ENCODE measurements around the gene DAPL1.
A peak's percentile ranks its signal among the peaks of the same experiment; 100 is the strongest.

The DAPL1 gene, protein sequence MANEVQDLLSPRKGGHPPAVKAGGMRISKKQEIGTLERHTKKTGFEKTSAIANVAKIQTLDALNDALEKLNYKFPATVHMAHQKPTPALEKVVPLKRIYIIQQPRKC

GRCh38 chr2:158795195-158795924, at the start of gene DAPL1:
DAPL1 (plus strand) TSS chr2:158795317; CDS start chr2:158795373, 56 bp downstream.
- no peak for DNase-seq (ENCODE audit: low spot score)

GRCh38 chr2:158745866-158746382, 49.2 kb upstream of the DAPL1 start:
- no peak for DNase-seq (ENCODE audit: low spot score)

DNA sequence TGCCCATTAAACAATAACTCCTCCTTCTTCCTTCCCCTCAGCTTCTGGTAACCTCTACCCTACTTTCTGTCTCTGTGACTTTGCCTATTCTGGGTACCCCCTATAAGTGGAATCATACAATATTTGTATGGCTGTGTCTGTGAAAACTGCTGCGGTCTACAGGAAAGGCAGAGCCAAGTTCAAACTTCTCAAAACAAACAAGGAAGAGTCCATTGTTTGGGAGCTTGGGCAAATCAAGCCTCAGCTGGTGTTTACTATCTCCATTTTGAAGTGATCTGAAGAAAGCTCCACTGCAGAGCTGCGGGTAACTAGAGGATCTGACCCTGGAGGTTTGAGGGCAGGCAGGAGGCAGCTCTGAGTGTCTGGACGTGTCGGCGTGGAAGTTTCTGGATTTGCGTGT, 48.6 kb upstream of the DAPL1 start:
- DNase-seq (ENCODE audit: low spot score) = no peak

- no peak for DNase-seq (ENCODE audit: low spot score)
These were observed 47.8 kb upstream of the DAPL1 start for GRCh38 chr2:158747281-158747680.

DNA sequence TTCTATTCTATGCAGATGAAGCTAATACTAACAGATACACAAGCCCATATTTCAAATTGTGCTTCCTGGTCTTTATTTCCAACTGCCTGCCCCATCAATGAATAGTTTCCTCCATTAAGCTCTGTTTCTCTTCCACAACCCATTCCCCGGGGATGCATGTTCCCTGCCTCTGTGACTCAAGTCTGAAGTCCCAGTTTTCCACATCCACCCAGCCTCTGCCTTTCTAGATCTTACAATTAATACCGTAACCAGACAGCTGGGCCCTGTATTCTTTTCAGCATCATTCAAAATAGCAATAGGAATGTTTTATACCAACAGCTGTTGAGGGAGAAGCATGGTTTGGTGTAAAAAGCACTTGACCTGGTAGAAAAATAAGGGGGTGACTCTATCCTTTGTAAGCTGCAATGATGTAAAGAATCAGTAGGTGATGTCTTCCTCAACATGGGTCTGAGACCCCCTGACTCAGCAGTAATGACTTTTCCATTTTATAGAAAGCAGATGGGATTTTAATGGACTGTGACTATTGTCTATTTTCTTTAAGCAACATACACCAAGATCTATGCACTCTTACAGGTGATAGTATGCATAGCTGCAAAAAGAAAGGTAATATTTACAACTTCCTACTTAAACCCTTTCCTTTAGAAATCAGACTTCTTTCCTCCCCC, 46.1 kb upstream of the DAPL1 start:
- no peak for DNase-seq (ENCODE audit: low spot score)

- no peak for DNase-seq (ENCODE audit: low spot score)
These were observed 44.5 kb upstream of the DAPL1 start for GRCh38 chr2:158750458-158751125.

DNA sequence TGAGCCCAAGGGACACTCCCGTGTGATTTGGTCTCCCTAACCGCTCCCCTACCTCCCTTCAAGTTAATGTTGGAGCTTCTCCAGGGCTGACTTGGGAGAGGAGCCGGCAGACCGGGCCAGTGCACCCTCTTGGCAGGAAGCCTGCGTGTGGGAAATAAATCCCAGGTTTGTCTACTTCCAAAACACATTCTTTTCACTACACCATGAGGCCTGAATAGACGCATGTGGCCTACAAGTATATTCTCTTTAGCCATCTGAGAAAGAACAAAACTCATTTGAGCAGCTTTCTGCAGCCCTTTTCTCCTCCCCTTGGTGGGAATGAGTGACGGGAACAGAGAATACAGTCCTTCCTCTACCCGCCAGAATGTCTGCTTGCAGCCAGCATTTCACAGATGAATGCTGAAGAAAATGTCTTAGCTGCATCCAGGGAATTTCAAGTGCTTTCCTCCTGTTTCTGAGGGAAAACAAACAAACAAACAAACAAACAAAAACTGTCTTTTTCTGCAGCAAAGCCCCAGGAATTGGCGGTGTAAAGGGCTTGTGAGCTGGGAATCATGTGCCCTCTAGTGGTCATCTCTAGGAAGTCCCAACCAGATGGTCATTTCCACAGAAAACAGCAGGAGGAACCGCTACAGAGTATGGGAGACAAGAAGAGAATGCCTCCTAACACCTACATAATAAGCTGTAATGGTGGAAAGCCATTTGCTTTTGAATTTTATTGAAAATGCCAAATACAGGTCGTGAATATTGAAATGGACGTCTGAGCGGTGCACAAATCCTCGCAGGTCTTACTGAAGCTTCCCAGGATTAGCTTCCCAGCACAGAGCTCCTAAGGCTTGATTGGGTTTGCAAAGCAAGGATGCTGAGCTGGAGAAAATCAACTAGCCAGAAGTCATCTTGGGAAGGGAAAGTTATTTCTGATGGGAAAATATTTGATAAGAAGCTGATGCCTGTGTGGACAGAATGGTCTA, 41.2 kb upstream of the DAPL1 start:
- DNase-seq (ENCODE audit: low spot score) = peak; percentile 28

GRCh38 chr2:158755310-158756087, 39.6 kb upstream of the DAPL1 start:
- no peak for DNase-seq (ENCODE audit: low spot score)

- DNase-seq (ENCODE audit: low spot score) = no peak
These were observed 38.8 kb upstream of the DAPL1 start for GRCh38 chr2:158756331-158756730.

DNA sequence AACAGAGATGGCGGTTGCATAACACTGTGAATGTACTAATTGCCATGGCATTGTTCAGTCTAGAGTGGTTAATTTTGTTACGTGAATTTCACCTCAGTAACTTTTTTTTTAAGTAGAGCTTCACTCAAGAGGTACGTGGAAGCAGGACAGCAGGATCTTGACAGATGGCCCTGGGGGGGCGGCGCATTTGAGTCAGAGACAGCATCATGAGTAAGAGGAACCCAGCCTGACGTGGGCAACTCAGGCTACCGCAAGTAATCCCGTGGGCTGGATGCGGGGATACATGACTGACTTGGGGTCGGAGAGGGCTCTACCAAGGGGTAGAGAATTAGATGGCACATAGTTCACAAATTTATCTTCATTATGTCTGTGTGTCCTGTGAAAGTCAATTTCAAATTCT, 38.1 kb upstream of the DAPL1 start:
- DNase-seq (ENCODE audit: low spot score) = no peak

DNA sequence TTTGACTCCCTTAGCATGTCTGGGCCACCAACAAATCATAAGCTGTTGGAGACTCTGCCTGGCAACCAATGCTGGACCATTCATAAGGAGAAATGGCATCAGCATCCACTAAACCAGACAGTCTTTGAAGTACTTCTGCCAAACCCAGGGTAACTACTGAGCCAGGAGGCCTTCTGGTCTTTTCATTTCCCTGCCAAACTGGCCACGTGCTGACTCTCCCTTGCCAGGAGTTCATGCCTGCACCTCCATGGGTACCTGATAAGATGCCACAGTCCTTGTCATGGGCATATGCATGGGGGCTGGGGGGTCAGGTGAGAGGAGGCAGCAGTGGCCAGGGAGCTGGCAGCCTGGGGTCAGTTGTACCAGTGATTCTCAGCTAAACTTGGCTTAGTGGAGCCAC, 34.2 kb upstream of the DAPL1 start:
- DNase-seq (ENCODE audit: low spot score) = no peak

- no peak for DNase-seq (ENCODE audit: low spot score)
These were observed 33.5 kb upstream of the DAPL1 start for GRCh38 chr2:158761621-158762020.

DNA sequence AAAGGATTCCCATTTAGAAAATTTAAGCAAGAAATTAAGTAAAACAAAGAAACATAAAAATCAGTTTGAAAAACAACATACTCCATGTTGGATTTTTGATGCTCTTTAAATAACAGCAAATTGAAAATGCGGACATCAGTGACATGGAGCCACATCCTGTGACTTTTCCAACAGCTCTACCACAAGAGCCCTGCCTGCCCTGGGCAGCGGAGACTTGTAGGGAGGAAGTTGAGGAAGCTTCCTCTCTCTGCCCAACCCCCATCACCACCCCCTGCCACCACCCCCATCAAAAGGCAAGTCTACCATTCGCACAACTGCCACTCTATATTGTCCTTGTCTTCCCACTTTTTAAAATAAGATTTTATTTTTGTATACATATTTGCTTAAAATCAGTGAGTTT, 32.8 kb upstream of the DAPL1 start:
- DNase-seq (ENCODE audit: low spot score) = no peak

DNA sequence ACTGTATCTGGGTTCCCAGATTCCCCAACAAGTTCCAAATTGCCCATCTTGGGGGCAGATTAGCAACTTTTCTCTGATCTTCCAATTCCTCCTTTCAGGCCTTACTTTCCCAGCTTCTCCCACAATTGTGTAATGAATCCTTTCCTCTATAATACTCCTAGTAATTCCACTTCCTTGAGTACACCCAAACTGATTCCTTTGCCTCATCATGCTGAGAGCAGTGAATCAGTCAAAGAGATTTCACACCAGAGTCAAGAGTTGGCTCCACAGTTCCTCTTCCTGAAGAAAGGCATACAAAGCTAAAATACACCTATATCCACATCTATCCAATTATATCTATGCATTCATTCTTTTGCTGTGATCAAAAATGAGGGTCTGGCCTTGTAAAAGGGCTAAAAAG, 28.6 kb upstream of the DAPL1 start:
- DNase-seq (ENCODE audit: low spot score) = no peak

- DNase-seq (ENCODE audit: low spot score) = no peak
These were observed 22.6 kb upstream of the DAPL1 start for GRCh38 chr2:158772306-158773078.

DNA sequence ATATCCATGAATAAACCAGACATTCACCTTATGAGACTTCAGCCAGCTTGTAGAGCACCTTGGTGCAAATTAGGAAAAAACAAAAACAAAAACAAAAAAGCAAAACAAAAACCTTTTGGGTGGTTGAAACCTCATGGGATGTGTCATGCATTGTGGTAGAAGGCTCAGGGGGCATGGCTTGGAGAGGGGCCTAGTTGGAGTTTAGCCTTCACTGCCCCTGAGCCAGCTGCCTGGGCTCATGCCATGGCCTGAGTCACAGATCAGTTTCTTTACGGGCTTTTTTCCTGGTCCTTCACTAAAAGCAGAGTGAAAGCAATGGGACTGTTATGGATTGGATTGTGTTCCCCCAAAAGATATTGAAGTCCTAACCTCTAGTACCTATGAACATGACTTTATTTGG, 22.0 kb upstream of the DAPL1 start:
- no peak for DNase-seq (ENCODE audit: low spot score)

- no peak for DNase-seq (ENCODE audit: low spot score)
These were observed 20.4 kb upstream of the DAPL1 start for GRCh38 chr2:158774681-158775080.

DNA sequence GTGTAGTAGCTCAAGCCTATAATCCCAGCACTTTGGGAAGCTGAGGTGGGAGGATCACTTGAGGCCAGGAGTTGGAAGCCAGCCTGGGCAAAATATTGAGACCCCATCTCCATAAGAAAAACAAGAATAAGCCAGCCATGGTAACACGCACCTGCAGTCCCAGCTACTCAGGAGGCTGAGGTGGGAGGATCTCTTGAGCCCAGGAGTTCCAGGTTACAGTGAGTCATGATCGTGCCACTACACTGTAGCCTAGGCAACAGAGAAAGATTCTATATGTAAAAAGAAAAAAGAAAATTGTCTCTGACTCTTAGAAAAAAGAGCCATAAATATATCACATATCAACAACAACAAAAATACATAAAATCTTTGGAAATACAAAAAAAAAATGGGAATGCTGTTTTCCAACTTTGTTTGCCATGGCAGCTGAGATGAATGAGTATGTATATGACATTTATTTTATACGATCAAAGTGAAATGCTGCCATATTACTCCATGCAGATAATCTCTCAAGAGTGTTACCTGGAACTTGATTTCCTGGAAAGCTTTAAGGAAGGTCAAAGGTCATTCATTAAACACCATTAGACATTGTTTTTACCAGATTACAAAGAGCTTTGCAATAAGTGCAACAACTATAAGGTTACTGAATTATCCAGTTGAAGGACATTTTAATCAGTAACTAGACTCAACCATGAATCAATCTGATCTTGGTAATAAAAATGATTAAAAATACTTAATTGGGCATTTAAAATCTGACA, 19.7 kb upstream of the DAPL1 start:
- no peak for DNase-seq (ENCODE audit: low spot score)

- no peak for DNase-seq (ENCODE audit: low spot score)
These were observed 18.9 kb upstream of the DAPL1 start for GRCh38 chr2:158776231-158776630.
